ENCODE data around the gene SIPA1L3.
"Not testable (repeated sequence)": the region's sequence is repeated elsewhere in the genome, so short reads cannot be mapped to it uniquely, and the experiment has no call there.

The SIPA1L3 gene

DNA sequence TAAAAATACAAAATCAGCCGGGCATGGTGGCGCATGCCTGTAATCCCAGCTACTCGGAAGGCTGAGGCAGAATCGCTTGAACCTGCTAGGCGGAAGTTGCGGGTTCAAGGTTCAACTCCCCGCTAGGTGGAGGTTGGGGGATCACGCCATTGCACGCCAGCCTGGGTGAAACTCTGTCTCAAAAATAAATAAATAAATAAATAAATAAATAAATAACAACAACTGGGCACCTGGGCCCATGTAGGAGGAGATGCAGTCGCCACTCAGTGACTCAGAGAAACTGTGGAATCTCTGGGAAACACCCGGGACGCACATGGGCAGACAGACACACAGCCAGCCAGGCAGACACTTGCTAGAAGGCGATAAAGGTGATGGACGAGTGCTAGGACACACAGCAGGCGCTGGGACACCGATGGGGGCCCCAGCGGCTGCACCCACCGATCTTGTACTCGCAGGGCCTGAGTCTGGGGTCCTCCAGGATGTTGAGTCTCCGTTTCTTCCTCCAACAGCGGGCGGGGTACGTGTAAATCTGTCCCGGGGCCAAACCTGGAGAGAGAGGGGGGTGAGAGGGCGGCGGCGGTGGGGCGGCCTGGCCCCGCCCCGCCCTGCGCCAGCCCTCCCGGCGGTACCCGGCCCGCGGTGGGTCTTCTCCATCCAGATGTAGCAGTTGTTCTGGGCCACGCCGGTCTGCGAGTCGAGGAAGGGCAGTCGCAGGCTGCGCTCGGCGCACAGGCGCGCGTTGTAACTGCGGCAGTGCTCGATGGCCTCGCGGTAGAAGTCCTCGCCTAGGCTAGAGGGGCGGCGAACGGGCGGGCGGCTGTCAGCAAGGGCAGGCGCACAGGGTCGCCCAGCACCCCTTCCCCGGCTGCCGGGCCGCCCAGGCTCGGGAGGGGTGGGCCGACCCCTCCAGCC is 315.2 kb downstream of the SIPA1L3 start:
- no peak for DNase-seq

DNA sequence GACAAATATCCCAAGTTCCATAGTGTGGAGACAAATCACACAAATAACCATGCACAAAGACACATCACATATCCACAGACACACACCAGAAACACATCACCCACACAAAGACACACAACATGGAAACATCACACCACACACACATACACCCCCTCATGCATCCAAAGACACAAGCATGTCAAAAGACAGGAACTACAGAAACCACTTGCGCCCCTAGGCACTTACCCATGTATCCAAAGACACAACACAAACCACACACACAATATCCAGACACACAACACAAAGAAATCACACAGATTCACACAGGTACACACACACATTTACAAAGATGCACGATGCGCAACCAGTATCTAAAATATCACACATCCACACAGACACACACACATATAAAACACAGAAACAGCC is 316.1 kb downstream of the SIPA1L3 start:
- no peak for DNase-seq

DNA sequence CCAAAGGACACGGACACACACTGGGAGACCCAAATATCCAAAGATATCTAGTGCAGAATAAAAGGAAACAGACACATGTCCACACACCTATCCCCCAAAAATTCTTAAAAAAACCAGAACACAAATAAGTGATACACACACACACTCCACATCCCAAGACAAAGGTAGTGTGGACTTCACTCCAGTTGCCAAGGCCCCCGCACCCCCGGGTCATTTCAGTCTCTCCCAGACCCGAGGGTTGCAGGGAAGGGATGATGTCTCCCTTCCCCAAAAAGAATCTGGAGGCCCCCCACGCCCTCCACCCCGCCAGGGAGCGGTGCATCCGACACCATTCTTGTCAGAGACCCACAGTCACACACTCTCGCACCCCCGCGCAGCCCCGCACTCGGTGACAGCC is 316.6 kb downstream of the SIPA1L3 start:
- DNase-seq, result no peak

DNA sequence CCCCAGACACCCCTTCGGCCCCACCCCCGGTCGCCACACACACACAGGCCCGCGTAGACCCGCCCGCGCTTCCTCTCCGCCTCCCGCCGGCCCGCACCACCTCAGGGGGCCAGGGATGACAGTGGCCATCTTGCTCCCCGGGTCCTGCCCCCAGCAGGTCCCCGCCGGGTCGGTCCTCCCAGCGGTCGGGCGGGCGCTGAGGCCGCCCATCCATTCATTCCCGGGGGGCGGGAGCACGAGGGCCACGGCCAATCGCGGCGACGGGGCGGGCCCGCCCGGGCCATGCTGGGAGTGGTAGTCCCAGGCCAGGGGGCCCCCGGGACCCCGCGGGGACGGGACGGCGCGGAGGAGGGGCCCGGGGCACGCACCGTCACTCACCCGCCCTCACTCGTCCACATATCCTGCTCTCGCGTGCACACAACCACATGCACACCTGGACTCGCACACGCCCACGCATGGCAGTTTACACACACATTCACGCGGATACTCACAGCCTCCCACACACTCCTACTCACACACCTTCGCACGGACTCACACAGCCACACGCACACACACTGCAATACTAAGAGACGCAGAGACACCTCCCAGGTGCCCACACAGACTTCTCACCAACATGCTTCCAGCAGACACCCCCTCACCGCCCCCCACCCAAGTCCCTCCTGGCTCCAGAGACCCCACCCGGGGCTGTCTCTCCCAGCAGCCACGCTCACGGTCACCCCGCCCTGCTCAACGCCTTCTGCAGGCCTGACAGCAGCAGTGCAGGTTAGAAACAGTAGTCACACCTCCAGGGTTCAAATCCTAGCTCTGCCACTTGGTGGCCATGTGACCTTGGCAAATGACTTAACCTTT is 317.2 kb downstream of the SIPA1L3 start, which contains the start of gene DPF1:
TSS of gene DPF1 (minus strand) at position 209 of the 849 bp plus-strand sequence. CDS start at position 129, 80 bp downstream.
- DNase-seq, result peak; percentile 71

DNA sequence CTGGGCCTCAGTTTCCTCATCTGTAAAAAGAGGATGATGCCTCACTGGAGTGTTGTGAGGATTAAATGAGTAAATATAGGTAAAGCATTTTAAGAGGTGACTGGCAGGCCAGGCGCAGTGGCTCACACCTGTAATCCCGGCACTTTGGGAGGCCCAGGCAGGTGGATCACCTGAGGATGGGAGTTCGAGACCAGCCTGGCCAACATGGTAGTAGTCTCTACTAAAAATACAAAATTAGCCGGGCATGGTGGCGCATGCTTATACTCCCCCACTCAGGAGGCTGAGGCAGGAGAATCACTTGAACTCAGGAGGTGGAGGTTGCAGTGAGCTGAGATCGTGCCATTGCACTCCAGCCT is 317.8 kb downstream of the SIPA1L3 start:
- DNase-seq, result not testable (repeated sequence)

DNA sequence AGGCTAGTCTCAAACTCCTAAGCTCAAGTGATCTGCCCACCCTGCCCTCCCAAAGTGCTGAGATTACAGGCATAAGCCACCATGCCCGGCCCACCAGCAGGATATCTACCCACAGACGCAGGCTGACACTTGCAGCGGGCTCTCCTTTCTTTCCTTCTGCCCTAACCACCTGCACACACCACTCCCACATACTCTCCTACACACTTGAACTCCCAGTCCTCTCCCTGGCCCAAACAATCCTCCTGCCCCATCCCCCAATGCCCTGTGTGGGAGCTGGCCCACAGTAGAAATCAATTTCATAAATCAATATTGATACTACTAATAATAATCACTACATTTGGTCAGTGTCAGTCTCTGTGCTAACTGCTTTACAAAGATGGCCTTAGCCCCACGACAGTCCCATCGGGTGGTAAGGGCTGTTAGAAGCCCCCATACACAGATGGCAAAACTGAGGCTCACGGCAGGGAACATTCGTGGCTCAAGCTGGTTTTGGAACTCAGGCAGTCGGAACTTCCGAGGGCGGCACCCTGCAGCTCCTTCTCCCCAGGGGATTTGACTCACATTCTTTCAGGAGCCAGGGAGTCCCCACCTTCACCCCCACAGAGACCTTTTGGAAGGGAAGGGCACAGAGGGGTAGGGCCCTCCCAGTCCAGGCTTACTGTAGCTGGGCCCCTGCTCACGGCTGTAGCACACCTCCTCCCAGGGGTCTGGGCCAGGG is 320.4 kb downstream of the SIPA1L3 start:
- DNase-seq, result no peak

DNA sequence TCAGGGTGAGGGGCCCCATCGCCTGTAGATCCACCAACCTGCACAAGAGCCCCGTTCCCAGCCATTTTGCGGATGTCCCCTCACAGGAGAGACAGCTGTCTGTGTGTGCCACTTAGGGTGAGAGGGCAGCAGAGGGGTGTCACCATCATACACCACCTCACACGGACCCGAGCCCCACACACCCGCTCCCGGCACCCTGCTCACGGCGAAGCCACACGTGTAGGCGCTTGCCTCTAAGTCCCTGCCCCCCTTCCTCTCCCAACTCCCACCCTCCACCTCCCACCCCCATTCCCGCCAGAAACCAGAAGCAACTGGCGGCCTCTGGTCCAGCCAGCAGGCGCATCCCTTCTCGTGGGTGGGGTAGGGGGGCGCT is 321.0 kb downstream of the SIPA1L3 start:
- DNase-seq, result no peak

DNA sequence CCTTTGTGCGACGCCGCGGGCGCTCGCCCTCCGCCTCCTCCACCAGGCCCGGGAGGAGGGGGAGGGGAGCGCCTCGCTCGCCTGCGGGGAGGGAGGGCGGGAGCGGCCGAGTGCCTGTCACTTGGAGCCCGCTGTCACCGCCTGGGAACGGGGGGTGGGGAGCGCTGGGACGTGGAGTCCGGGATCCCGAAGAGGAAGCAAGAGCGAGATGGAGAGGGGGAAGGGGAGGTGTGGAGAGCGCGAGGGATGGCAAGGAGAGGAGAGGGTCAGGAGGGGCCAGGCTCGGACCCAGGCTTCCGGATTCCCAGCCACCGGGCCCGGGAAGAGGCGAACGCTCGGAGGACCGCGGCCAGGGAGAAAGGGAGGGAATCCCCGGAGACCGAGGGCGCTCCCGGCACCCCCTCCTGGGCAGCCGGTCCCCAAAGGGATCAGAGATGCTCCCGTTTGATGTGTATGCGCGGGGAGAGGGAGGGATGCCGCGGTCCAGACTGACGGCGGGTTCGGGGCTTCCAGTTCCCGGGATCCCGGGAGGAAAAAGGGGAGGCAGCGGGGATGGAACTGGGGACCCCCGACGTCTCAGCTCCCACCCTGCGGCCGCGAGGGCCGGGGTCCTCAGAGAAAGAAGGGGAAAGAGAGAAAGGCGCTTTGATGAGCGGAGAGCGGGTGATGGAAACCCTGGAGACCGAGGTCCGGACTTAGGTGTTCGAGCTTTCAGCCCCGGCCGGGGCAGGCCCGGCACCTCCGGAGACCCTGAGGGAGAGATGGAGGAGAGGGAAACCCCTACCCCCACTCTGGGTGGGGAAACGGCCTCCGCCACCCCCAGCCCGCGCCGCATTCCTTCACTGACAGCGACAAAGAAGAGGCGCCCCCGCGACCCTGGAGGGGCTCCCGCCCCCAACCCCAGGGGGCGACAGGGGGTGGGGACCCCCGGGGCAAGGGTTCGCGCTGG is 321.8 kb downstream of the SIPA1L3 start:
- DNase-seq, result no peak

DNA sequence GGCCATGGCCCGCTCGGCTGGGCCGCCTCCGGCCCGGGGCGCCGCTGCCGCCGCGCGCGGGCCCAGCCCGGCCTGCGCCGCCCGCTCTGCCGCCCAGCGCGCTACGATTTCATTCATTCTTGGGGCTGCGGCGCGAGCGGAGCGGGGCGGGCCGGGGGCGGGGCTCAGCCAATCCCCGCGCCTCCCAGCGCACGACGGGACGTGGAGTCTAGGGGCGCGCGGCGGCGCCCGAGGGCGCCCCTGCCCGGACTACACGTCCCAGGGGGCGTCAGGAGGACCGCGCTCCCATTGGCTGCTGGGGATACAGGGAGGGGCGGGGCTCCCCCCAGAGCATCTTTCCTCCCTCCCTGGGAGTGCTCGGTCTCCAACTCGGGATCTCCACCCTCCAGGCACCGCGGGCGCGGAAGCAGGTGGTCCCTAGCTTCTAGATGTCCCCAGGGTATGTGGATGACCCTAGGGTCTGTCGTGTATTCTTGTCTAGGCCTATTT is 322.6 kb downstream of the SIPA1L3 start:
- peak; percentile 84 for DNase-seq

DNA sequence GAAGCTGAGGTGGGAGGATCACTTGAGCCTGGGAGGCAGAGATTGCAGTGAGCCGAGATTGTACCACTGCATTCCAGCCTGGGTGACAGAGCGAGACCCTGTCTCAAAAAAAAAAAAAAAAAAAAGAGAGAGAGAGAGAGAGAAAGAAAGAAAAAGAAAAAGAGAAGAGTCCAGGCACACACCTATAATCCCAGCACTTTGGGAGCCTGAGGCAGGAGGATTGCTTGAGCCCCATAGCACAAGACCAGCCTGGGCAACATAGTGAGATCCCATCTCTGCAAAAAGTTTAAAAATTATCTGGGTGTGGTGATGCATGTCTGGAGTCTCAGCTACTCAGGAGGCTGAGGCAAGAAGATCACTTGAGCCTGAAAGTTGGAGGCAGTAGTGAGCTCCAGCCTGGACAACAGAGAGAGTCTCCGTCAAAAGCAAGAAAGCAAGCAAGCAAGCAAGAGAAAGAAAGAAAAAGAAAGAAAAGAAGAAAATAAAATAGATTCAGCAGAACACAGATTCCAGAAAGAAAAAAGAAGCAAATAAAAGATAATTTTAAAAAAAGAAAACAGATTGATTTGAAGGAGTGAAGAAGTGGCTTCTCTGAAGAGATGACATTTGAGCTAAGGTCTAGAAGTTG is 323.6 kb downstream of the SIPA1L3 start:
- DNase-seq, result not testable (repeated sequence)

DNA sequence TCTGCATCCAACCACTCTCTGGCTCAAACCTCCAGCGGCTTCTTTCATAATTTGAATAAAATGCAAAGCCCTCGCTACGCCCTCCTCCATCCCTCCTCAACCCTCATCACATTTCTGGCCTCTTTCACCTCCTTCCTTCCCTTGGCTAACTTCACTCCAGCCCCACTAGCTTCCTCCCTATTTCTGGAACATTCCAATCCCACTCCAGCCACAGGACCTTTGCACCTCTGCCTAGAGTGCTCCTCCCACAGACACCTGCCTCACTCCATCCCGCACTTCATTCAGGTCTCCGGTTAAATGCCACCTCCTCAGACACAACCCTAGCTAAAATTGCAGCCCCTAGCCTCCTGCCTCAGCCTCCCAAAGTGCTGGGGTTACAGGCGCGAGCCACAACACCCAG is 324.9 kb downstream of the SIPA1L3 start:
- no peak for DNase-seq

DNA sequence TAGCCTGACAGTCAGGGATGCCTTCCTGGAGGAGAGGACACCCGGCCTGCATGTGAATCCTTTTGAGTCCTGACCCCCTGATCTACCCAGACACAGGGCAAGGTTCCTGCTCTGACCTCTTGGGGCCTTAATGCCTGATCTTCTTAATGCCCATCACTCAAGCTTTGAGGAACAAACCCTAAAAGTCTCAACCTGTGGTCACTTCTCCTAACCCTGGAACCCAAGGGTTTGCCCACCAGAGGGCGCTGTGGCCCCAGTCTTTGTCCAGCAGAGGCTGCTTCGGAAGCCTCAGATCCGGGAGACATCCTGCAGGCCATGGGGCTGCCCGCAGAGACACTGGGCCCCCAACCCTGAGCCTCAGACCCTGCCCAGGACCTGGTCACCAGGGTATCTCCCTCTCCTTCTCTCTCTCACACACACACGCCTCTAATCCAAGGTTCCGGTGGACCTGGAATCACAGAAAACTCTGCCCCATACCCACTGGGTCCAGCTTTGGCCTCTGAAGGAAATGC is 326.8 kb downstream of the SIPA1L3 start:
- DNase-seq, result peak; percentile 80

DNA sequence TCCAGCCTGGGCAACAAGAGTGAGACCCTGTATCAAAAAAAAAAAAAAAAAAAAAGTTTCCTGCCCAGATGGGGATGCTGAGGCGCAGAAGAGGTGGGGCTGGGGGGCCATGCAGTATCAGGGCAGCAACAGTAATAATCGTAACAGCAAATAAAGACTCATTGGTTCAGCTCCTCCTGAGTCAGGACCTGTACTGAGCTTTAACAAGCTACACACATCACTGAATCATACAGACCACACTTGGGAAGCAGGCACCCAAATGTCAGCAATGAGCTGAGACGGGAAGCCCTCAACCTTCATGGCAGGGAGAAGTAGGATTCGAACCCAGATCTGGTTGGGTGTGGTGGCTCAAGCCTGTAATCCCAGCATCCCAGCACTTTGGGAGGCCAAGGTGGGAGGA is 327.6 kb downstream of the SIPA1L3 start:
- no peak for DNase-seq

DNA sequence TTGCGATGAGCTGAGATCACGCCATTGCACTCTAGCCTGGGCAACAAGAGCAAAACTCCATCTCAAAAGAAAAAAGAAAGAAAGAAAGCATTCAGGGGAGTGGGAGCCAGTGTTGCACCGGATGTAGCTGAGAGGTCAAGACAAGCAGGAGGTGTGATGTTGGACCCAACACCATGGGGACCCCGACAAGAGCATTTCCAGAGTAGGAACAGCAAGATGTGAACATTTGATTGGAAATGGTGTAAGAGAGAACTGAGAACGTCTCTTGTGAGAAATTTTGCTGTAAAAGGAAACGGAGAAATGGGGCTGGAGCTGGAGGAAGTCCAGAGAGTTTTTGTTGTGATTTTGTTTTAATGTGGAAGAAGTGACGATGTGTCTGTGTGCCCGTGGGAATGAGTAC is 332.8 kb downstream of the SIPA1L3 start:
- DNase-seq, result no peak

DNA sequence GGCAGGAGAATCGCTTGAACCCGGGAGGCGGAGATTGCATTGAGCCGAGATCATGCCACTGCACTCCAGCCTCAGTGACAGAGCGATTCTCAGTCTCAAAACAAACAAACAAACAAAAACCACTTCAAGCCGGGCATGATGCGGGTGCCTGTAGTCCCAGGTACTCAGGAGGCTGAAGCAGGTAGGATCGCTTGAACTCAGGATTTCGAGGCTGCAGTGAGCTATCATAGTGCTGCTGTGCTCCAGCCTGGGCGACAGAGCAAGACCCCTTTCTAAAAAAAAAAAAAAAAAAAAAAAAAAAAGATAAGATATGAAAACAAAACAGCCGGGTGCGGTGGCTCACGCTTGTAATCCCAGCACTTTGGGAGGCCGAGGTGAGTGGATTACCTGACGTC is 336.3 kb downstream of the SIPA1L3 start:
- DNase-seq, result no peak

DNA sequence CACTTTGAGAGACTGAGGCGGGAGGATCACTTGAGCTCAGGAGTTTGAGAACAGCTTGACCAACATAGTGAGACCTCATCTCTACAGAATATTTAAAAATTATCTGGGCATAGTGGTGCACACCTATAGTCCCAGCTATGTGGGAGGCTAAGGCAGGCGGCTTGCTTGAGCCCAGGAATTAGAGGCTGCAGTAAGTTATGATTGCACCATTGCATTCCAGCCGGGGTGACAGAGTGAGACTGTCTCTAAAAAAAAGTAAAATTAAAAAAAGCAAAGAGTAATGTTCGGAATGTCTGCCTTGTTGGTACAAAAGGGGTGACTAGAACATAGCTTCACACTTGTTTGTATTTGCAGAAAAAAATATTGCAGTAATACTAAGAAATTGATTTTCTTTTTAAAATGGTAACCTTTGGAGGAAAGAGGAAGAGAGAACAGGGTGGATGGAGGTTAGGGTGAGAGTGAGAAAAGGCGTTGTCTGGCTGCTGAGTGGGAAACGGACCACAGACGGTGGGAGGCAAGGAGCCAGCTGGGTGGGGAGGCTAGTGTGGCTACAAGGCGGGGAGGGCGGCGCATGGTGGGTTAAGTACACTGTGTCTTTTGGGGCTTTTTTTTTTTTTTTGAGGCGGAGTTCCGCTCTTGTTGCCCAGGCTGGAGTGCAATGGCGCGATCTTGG is 339.0 kb downstream of the SIPA1L3 start:
- DNase-seq, result no peak

DNA sequence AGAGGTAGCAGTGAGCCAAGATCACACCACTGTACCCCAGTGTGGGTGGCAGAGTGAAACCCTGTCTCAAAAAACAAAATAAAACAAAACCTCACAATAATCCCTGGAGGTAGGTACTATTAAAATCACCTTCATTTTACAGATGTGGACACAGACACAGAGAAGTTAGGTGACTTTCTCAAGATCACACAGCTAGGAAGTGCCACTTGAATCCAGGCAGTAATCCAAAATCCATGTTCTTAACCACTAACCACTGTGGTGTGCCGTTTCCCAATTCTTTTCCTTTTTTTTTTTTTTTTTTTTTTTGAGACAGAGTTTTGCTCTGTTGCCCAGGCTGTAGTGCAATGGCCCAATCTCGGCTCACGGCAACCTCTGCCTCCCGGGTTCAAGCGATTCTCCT is 340.1 kb downstream of the SIPA1L3 start:
- DNase-seq, result no peak

DNA sequence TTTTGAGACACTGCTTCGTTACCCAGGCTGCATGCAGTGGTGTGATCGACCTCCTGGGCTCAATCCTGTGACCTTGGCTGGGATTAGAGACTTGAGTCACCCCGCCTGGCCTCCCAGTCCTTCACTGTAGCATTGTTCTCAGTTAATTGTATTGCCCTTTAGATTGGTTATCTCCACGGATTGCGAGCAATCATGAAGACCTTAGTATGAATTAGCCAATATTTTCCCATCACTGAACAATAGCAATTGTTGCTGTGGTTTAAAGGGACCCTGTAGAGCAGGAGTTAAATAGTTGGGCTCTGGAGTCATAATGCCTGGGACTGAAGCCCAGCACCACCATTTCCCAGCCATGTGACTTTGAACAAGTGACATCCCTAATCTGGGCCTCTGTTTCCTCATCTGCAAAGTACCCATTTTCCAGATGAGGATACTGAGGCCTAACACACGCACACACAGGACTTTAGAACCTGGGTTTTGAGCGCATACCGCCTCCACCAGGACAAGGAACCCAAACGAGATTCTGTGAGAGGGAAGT is 340.8 kb downstream of the SIPA1L3 start:
- DNase-seq, result no peak

DNA sequence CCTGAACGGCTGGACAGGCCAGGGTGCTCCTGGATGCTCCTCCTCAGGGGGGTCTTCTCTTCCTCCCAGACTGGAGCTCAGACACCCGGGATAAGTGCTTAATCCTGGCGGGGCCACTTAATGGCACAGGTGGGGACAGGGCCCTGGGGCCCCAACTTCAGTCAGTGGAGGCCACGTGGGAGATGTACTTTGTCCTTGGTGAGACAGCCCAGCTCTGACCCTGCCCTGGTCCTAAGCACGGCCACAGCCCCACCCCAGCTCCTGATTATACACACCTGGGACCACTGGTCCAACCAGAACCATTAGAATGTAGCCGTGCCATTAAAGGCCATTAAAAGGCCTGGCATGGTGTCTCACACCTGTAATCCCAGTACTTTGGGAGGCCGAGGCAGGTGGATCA is 341.4 kb downstream of the SIPA1L3 start:
- DNase-seq, result no peak

DNA sequence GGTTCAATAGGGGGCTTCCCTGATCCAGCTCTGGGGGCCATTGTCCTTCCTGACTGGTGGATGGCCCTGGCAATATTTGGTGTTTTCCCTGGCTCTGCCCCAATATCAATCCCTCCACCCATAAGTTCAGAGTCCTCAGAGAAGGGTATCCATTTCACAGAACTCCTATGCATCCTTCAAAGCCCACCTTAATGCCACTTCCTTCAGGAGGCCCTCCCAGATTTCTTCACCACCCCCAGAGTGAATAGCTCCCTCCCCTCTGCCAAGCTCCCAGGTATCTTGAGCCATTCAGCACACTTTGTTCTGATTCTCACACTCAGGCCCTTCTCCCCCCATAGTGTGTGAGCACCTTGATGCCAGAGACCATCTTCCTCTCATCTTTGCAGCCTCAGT is 343.4 kb downstream of the SIPA1L3 start:
- DNase-seq, result no peak
